ENCODE data around the gene POLR1E. TPM values are rescaled to one million over a fixed set of nuclear protein-coding genes. Genes with fewer than 3 reads are reported as not detected.

POLR1E gene
- total and polyA plus RNA-seq, 8 donors: 5.5 to 26.4 (median 18.6) TPM

GRCh38 chr9:37496020-37496419 is 10.3 kb downstream of the POLR1E start:
- Histone ChIP-seq H3K4me3 (no peak overlapping the region), H3K27ac (no peak overlapping the region), H3K36me3 (peaks cover 54 to 99% (median 97%) of the 10 kb centered on the region in 4 donors), H3K27me3 (no peaks in the 10 kb centered on the region), H3K4me1 (no peaks in the 10 kb centered on the region), H3K9me3 (no peaks in the 10 kb centered on the region)
- no peak for DNase-seq
- TF ChIP-seq POLR2A (IDR thresholded peaks at IDR 0.05) (no peak), CTCF (IDR thresholded peaks at IDR 0.05) (no peak), POLR2AphosphoS5 (IDR thresholded peaks at IDR 0.05) (no peak), EP300 (IDR thresholded peaks at IDR 0.05) (no peak)
- intact Hi-C loops (cut with DNase I; ENCODE audit: low total_unique reads): no loop called here
- 51 to 94% (median 68%) methylated on average over 4 of the region's 4 CpGs for WGBS, 5 donors

GRCh38 chr9:37497320-37497719 is 11.6 kb downstream of the POLR1E start:
- Histone ChIP-seq H3K4me1 (no peaks in the 10 kb centered on the region), H3K4me3 (no peak overlapping the region), H3K27ac (no peak overlapping the region), H3K9me3 (no peaks in the 10 kb centered on the region), H3K36me3 (peaks cover 66 to 99% (median 97%) of the 10 kb centered on the region in 4 donors), H3K27me3 (no peaks in the 10 kb centered on the region)
- intact Hi-C loops (cut with DNase I; ENCODE audit: low total_unique reads): no loop called here
- no peak for TF ChIP-seq CTCF (IDR thresholded peaks at IDR 0.05)
- no peak for TF ChIP-seq POLR2AphosphoS5 (IDR thresholded peaks at IDR 0.05)
- no peak for TF ChIP-seq EP300 (IDR thresholded peaks at IDR 0.05)
- no peak for TF ChIP-seq POLR2A (IDR thresholded peaks at IDR 0.05)
- WGBS, 5 donors: 94 to 100% (median 97%) methylated on average over 3 of the region's 3 CpGs
- no peak for DNase-seq

- H3K36me3 ChIP-seq: peaks cover 68 to 99% (median 97%) of the 10 kb centered on the region in 4 donors
Measured at GRCh38 chr9:37498457-37498856, 12.7 kb downstream of the POLR1E start.

GRCh38 chr9:37499297-37499696 is 13.5 kb downstream of the POLR1E start:
- 81 to 96% (median 93%) methylated on average over 6 of the region's 6 CpGs for WGBS, 5 donors
- Histone ChIP-seq H3K27me3 (no peaks in the 10 kb centered on the region), H3K9me3 (no peaks in the 10 kb centered on the region), H3K4me3 (no peak overlapping the region), H3K4me1 (no peaks in the 10 kb centered on the region), H3K27ac (no peak overlapping the region), H3K36me3 (peaks cover 61 to 99% (median 97%) of the 10 kb centered on the region in 4 donors)
- TF ChIP-seq EP300 (IDR thresholded peaks at IDR 0.05) (no peak), POLR2A (IDR thresholded peaks at IDR 0.05) (no peak)
- DNase-seq: no peak
- intact Hi-C loops (cut with DNase I; ENCODE audit: low total_unique reads): no loop called here

More at GRCh38 chr9:37498457-37498856, 12.7 kb downstream of the POLR1E start:
- no peaks in the 10 kb centered on the region for H3K4me1 ChIP-seq
- no peak for TF ChIP-seq POLR2A (IDR thresholded peaks at IDR 0.05)
- DNase-seq: no peak
- no peak overlapping the region for H3K27ac ChIP-seq
- no peak overlapping the region for H3K4me3 ChIP-seq
- WGBS, 5 donors: 49 to 93% (median 64%) methylated on average over 3 of the region's 3 CpGs
- no peaks in the 10 kb centered on the region for H3K9me3 ChIP-seq
- intact Hi-C loops (cut with DNase I; ENCODE audit: low total_unique reads): no loop called here
- H3K27me3 ChIP-seq: no peaks in the 10 kb centered on the region

- intact Hi-C loops (cut with DNase I; ENCODE audit: low total_unique reads): no loop called here
- Histone ChIP-seq H3K27me3 (no peaks in the 10 kb centered on the region), H3K9me3 (no peaks in the 10 kb centered on the region), H3K36me3 (peaks cover 51 to 88% (median 86%) of the 10 kb centered on the region in 4 donors), H3K4me1 (no peaks in the 10 kb centered on the region), H3K4me3 (no peak overlapping the region), H3K27ac (no peak overlapping the region)
- no peak for DNase-seq
- WGBS, 5 donors: 44 to 96% (median 58%) methylated on average over 2 of the region's 2 CpGs
- TF ChIP-seq POLR2A (IDR thresholded peaks at IDR 0.05) (no peak), POLR2AphosphoS5 (IDR thresholded peaks at IDR 0.05) (no peak), EP300 (IDR thresholded peaks at IDR 0.05) (no peak), CTCF (IDR thresholded peaks at IDR 0.05) (no peak)
Measured at GRCh38 chr9:37501957-37502596, 16.3 kb downstream of the POLR1E start.

All from stomach (tissue), 9 donors.